Measurements from ENCODE around the gene SYTL5. TPM values are rescaled to one million over a fixed set of nuclear protein-coding genes. Genes with fewer than 3 reads are reported as not detected.

Gene SYTL5
- polyA plus RNA-seq, 10 donors, result 0.05 to 0.26 (median 0.15) TPM

DNA sequence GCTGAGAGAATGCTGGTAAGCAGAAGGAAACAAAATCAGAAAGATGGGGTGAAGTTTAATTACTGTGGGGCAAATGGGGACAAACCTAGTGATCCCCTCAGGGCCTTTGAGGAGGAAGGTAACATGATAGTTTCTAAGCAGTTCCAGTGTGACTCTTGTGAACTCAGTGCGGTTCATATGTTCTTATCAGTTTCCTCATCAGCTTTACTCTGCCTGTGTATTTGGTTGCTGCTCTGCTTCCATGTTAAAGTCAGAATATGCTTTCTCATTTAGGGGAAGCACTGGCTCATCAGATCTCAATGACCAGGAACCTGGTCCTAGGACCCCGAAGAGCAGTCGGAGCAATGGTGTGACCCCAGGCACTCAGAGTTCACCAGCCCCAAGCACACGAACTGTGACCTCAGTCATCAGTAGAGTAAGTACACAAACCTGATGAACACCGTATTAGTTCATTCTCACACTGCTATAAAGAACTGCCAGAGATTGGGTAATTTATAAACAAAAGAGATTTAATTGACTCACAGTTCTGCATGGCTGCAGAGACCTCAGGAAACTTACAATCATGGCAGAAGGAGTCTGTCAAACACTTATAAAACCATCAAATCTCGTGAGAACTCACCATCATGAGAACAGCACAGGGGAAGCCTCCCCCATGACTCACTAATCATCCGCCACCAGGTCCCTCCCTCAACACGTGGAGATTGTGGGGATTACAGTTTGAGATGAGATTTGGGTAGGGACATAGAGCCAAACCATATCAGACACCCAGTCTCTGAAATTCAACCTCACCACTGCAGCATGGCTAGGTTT lies 83.0 kb downstream of the SYTL5 start:
- no peak for DNase-seq

DNA sequence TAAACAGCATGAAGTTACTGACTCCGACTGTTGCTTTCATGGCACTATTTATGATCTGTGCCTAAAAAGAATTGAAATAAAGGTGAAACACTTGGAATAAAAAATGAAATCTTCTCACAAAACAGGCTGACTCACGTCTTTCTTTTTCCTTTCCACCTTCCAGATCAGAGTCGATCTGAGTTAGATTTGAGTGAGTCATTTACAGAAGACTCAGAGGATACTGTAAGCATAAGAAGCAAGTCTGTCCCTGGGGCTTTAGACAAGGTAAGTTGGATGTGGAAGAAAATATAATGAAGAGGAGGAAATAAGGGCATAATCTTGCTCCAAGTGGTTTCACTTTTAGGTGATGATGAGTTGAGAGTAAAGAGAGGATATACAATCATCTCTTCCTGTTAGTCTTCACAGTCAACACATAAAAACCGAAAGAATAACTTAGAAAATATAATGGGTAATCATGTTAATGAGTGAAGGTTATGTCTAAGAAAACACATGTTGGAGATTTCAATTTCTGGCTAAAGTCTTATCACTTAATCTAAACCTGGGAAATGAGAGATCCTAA lies 89.7 kb downstream of the SYTL5 start:
- DNase-seq, result no peak

DNA sequence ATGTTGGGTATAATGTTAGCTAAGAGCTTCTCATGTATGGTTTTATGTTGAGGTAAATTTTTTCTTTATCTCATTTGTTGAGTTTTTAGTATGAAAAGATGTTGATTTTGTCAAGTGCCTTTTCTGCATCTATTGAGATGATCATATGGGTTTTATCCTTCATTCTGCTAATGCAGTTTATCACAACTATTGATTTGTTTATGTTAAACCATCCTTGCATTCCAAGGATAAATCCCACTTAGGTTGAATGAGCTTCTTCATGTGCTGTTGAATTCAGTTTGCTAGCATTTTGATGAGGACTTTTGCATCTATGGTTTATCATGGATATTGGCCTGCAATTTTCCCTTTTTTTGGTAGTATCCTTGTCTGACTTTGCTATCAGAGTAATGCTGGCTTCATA lies 93.3 kb downstream of the SYTL5 start:
- DNase-seq, result no peak

DNA sequence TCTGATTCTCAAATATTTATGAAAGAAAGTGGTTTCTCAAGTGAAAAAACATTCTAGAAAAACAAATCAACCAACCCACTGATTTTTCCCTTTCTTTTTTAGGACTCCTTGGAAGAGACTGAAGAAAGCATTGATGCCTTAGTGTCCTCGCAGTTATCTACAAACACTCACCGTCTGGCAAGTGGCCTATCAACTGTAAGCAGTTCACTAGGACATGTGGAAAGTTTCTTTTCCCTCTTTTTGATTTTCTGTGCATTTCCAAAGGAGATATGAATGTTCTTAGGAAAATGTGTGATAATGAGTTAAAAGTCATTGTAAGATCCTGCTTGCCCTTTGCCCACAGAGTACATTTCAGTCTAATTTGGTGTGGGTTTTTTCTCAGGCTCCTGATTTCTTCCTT lies 95.9 kb downstream of the SYTL5 start:
- no peak for DNase-seq

DNA sequence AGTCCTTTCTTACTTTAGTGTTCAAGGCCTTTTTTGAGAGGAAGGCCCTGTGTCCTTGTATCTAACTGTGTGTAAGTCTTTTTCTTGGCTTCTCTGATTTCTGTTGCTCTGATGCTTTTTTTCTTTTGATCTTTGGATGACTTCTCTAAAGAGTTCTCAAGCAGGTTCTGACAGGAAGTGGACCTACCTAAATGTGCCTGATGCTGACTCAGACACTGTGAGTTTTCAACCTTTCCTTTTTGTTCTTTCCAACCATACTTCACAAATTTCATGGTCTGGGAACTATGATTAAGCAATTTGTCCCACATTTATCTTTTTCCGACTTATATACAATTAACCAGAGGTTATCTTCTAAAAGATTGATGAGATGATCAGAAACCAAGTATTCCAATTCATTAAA lies 96.5 kb downstream of the SYTL5 start:
- no peak for DNase-seq

DNA sequence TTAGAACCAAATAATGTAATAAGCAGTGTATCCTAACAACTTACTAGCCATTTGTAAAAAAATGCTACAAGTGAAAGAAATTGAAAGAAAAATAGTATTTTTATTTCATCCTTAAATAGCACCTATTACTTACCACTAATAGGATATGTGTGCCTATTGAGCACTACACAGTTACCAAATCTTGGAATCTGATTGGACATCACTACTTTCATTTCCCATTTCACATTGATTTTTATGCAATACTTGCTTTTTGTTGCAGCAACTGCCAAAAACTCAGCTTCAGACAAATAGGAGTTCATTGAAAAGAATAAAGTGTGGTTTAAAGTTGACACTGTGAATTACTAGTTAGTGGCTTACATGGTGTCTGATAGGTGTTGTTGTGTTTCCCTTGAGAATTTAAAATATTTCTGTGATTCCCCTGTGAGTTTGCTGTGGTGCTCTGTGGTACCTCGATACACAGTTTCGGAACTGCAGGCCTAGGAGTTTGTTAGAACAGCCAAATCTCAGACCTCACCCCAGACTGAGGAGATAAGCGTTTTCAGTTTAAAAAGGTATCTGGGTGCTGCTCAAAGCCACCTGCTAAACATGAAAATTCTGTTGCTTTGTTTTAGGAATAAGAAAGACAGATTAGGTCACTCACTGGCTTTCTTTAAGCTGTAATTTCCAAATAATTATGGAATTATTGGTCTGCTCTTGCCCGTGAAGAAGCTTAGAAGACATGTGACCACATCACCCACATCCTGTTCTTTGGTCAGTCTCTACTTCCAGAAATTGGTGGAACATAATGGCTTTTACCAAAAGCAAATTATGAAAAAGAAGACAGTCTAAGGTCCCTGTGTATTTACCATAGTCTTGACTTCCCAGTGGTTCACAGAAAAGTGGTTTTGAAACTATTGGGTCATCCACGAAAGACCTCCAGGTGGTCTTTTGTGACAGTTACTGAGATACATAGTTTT lies 97.8 kb downstream of the SYTL5 start:
- no peak for DNase-seq

DNA sequence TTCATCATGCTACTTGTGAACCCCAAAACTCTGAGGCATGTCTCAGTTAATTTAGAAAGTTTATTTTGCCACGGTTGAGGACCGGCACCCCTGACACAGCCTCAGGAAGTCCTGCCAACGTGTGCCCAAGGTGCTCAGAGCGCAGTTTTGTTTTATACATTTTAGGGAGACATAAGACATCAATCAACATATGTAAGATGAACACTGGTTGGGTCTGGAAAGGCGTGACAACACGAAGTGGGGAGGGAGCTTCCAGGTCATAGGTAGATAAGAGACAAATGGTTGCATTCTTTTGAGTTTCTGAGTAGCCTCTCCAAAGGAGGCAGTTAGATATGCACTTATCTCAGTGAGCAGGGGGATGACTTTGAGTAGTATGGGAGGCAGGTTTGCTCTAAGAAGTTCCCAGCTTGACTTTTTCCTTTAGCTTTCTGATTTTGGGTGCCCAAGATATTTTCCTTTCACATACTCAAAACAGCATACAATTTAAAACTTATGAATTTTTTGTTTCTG lies 98.9 kb downstream of the SYTL5 start:
- DNase-seq, result no peak

DNA sequence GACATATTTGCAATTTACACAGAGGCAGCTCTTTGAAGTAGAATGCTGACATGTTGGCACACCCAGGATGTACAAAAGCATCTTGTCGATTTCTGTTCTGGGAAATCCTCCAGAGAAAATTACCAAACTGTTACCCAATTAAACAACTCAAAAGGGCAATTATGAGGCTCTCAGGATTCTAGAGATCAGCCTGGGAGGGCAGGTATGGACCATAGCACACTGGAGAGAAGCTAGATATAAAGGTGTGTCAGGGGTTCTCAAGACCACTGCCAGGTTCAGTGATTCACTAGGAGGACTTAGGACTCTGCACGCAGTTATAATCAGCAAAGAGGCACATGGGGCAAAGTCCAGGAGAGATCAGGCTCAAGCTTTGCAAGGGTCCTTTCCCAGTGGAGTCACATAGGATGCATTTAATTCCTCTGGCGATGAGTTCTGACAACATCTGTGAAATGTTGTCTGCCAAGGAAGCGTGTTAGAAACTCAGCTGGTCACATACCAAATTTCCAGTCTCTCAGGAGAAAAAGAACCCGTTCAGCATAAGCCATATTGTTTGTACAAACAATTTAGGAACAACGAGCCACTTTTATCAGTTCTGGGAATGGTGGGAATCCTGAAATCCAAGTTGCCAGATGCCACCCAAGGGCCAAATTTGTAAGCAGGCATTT lies 100.8 kb downstream of the SYTL5 start:
- DNase-seq, result peak in 2 of 3 donors; percentile 6 to 41

DNA sequence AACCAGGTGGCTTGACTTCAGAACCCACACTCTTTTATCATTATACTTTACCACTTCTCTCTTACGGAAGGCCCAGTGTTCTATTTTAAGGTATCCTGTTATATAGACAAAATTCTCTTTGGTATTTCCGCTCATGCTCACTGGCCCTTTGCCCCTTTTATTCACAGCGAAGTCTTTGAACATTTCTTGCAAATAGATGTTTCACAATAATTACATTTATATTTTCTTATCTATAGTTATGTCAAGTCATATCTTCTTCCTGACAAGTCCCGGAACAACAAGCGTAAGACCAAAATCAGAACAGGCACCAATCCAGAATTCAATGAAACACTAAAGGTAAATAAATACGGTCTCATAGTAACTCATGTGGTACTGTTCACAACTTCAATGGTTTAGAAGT lies 102.0 kb downstream of the SYTL5 start:
- no peak for DNase-seq

DNA sequence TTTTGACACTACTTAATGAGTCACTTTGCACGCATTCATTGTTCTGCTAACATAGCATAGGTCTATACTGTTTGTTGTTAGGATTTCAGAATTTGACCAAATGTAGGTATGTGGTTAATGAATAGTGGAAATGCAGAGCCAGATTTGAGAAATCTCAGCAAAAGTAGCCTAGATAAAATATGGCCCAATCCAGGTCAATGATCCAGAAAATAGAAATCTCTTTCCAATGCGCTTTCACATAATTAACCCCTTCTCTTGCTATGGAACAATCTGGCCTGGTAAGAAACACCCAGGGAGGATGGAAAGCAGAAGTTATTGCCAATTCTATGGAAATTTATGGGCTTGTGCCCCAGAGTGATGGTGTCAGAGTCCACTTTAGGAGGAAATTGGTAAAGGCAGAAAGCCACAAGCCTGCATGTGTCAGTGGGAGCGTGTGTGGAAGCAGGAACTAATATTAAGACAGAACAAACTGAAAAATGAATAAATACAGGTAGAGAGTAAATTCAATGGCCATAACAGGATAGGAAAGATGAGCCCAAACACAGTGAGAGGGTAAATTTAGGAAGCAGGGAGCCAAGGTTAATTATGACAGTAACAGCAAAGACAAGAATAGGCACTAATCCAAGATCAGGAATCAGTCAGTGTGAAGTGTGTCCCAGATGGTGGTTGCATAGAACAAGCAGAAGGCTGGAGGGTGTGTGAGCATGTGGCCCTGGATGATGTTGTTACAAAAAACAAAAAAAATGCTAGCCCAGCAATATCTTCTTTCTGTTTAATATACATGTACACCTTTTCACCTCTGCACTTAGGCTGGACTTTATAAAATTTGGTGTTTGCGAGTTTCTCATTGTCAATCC lies 102.9 kb downstream of the SYTL5 start:
- no peak for DNase-seq

DNA sequence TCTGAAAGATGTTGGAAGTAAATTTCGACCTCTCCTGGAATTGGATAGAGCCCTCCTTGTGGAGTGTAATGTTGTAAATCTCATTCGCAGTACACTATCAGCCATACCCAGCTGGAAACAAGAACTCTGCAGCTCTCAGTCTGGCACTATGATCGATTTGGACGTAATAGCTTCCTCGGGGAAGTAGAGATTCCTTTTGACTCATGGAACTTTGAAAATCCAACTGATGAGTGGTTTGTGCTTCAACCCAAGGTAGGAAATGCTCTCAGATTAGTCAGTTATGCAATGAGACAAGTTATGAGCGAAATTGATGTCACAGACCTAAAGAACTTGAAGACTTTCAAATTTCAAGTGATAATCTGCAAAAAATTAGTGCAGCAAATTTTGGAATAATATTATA lies 103.9 kb downstream of the SYTL5 start:
- DNase-seq, result no peak

DNA sequence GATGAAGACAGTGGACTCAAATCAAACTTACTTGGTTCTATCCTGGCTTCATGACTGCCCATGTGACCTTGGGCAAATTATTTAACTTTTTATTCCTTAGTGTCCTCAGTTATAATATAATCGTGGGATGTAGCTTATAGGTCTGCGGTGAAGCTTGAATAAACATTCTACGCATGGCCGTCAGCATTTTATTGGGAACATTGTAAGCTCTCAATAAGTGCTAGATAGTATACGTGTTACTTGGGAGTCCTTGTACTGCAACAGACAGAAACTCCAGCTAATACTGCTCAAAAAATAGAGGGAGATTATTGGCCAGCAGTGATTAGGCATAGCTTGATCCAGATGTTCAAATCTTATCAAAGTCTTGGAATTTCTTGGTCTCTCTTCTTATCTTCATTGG lies 104.8 kb downstream of the SYTL5 start:
- DNase-seq, result no peak

DNA sequence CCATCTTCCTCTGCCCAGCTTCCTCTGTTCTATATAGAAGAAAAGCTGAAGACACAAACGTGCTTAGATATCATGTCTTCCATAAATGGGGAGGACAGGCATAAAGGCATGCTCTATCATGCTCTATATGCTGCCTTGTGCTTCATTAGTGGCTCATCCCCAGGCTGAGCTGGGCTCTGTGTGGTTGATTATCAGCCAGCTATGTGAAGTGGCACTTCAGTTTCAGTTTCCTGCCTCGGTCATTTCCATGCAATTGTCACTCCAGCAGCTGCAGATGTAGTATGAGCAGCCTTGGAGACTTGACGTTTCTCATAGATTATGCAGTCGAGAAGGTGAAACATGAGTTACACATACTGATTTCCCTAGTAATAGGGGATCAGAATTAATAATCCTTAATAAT lies 106.2 kb downstream of the SYTL5 start:
- no peak for DNase-seq

DNA sequence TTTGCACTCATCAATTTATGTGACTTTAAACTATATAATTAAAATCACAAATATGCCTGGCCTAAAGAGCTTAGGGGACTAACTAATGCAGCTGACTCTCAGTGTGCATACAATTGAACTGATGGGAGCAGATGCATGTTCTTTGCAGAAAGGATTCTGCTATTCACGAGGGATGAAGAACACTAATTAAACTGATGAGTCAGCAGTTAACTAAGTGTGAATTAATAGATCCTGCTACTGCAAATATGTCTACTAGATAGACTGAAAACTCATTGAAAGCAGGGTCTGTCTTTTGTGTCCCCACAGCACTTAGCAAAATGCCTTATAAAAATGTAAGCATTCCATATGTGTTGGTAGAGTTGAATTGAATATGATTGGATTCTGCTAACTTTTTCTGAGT lies 110.4 kb downstream of the SYTL5 start:
- no peak for DNase-seq

DNA sequence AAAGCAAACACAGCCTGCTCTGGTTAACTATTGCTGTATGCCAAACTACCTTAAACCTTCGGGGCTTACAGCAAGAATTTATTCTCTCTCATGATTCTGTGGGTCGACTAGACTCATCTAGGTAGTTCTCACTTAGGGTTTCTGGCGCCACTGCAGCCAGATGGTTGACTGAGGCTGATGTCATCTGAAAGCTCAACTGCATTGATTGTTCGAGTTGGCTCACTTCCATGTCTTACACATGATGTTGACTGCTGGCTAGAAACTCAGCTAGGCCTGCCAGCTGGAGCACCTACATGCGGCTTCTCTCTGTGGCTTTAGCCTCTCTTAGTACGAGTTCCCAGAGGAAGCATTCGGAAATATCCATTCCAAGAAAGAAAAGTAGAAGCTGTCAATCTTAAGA lies 111.1 kb downstream of the SYTL5 start:
- peak in 1 of 3 donors; percentile 34 for DNase-seq

DNA sequence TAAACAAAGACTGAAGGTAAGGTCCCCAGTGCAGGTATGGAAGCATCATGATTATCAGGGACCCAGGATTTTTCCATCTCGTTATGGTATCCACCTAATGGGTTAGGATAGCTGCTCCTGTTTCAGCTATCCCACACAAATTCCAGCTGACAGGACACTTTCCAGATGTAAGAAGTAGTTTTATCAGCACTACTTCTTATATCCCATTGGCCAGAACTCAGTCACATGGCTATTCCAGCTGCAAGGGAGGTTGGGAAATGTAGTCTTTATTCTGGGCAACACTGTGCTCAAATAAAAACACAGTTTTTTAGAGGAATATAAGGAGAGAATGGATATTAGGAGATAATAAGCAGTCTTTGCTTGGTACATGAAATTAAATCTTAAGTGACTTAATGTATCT lies 117.6 kb downstream of the SYTL5 start:
- DNase-seq, result no peak

DNA sequence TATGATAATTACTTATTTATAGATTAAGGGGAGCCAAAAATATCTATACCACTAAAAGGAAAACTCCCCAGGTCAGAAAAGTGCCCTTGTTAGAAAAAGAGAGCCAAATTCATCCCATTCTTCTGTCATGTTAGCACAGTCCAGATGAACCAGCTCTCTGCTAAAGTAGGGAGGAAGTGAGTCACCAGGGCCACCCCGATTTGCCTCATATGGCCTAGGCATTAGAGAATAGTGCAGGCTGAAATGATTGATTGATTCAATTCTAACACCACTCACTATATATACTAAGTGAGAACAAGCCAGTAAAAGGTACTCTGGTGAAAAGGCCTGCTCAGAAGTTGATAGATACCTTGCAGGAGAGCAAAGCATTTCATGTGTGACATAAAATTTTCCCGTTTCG lies 119.8 kb downstream of the SYTL5 start:
- no peak for DNase-seq

DNA sequence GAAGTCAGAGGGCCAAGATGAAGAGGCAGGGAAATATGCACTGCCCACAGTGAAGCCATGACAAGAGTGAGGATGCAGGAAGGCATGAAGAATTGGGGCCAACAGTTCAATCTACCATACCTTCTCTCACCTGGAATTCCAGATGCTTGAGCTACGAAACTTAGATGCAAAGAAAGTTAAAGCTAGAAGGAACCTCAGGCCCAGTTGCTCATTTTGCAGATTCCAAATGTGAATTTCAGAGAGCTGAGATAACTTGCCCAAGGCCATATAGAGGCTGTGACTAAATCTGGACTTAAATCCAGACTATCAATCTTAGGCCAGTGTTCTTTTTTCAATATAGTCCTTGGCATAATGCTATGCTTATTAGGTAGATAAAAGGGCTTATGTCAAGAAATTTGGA lies 121.6 kb downstream of the SYTL5 start:
- no peak for DNase-seq

DNA sequence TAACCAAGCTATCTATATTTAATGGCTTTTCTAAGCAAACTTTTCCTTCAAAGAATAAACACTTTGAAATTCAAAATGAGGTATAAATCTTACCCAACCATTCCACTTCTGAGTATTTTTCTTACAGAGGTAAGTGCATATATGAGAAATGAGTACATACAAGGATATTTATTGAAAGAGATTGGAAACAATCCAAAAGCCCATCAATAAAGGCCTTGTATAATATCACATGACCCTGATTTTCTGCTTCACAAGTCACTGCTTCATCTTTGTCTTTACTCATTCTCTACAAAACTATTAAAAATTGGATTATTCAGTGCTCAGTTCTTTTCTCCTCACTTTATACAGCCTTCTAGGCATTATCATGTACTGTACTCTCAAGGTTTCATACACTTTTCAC lies 123.0 kb downstream of the SYTL5 start:
- no peak for DNase-seq

DNA sequence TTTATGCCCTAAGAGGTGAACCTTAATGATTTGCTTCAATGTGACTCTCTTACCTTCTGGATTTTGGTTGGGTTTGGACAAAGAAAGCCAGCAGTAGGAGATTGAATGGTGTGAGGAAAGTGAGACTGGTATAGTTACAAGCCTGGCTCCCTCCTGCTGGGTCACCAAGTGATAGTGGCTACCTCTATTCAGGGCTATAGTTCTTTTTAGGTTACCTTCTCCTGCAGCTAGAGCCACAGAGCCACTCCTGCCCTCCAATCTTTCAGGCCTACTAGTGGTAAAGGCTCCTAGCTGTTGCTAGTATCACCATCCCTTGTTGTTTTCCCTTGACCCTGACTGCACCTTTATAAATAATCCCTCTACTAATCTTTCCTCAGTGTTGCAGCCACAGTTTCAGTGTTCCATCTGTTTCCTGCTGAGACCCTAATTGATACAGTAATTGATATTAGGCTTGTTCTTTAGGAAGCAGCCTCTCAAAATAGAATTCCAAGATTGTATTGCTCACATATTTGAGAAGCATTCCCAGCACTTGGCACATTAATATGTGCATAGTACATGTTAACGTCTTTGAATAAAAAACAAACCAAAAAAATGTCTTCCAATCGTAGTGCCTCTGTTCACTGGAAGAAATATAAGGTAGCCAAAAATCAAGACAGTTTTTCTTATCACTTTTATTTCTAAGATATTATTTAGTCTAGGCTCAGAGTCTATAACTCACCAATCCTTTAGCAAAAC lies 132.0 kb downstream of the SYTL5 start:
- DNase-seq, result no peak
